ENCODE data around the gene MAST2.

- TF ChIP-seq CTCF (conservative IDR thresholded peaks at IDR 0.05; ENCODE audit: low read length) (no peak), EZH2phosphoT487 (IDR thresholded peaks at IDR 0.05; ENCODE audit: borderline replicate concordance) (no peak)
Measured at GRCh38 chr1:45785583-45785982, 17.8 kb upstream of the MAST2 start.

Measured in Loucy (cell line).